Psoas muscle (tissue), 8 donors: ENCODE measurements around the gene NAA16. TPM values are rescaled to one million over a fixed set of nuclear protein-coding genes. Genes with fewer than 3 reads are reported as not detected.
A peak's percentile ranks its signal among the peaks of the same experiment; 100 is the strongest.

Source experiments
- ATAC-seq, 4 donors: fragments of 200-7000 bp; cut with Tn5 transposase; one replicate each; pipeline ENCODE4 v1.9.1; 2020; ENCODE audit warnings: moderate library complexity in 3 of 4, mild to moderate bottlenecking in 2 of 4
- DNase-seq, 2 donors: peaks; one replicate each; pipeline ENCODE4 v3.0.0-alpha.2; 2020
- H3K27ac ChIP-seq: fragments of 200-600 bp; one replicate; pipeline ENCODE4 v1.8.0; 2022
- H3K27me3 ChIP-seq, 3 donors: fragments of 200-600 bp in 1 of 3; one replicate each; pipeline versions ENCODE4 v1.6.1 to v1.8.0; 2013 to 2022; ENCODE audit warnings: low read length in 2 of 3, mild to moderate bottlenecking in 2 of 3, moderate library complexity in 1 of 3; ENCODE audit not compliant: insufficient read depth in 3 of 3
- H3K36me3 ChIP-seq, 2 donors: fragments of 200-600 bp in 1 of 2; one replicate each; pipeline versions ENCODE4 v1.6.1 to v1.8.0; 2013 to 2022; ENCODE audit warnings: low read depth in 1 of 2, mild to moderate bottlenecking in 1 of 2, moderate library complexity in 1 of 2; ENCODE audit not compliant: insufficient read depth in 1 of 2
- H3K4me1 ChIP-seq: fragments of 200-600 bp; one replicate; pipeline ENCODE4 v1.8.0; 2022
- H3K4me3 ChIP-seq: fragments of 200-600 bp; one replicate; pipeline ENCODE4 v1.8.0; 2022; ENCODE audit warnings: mild to moderate bottlenecking
- H3K9me3 ChIP-seq: fragments of 200-600 bp; one replicate; pipeline ENCODE4 v1.8.0; 2022
- WGBS, 3 donors: extraction: QIAGEN DNeasy Blood & Tissue Kit; methylation state at CpG; one replicate each; pipeline versions ENCODE4 v1.1.6 to v1.1.7; 2013; 5-methylcytosine and 5-hydroxymethylcytosine counted together
- intact Hi-C, 2 donors: fragments of 100-400 bp; cut with DNase I; formaldehyde crosslinking; loops; one replicate each; pipeline versions ENCODE4 v1.11.0 to v1.14.2; 2022
- long read RNA-seq, 2 donors: library from polyadenylated mRNA; unstranded; transcript quantifications; one replicate each; pipeline ENCODE4 v2.0.0, GENCODE V29; 2021
- polyA plus RNA-seq, 3 donors: library from polyadenylated mRNA; stranded (reverse); fragments of 200-250 nt; gene quantifications; one replicate each; pipeline ENCODE4 v1.2.3, GENCODE V29; 2013
- total RNA-seq, 4 donors: library from RNA; stranded (reverse); fragmentation: NEBNext Ultra II Directional in 2 of 4; extraction: Animal tissue kit (Norgen Biotek cat#: 25700) in 2 of 4; gene quantifications; one replicate each; pipeline versions ENCODE4 v1.2.1 to v1.2.4, GENCODE V29; 2021 to 2023
- TF ChIP-seq, protein P1 (sequence below): fragments of 200-600 bp; IDR thresholded peaks from one replicate; pipeline ENCODE4 v1.8.0; 2022; ENCODE audit warnings: antibody characterized with exemption
- donor health status: healthy with polysubstance abuse.
- donor health status: DM: no; HTN: no; CAD: no; lungs with moderate emphysema.
- donor health status: Bipolar disorder and iron deficiency.
- donor health status: healthy.
- donor health status: DM: yes; HTN: yes; CAD: no.
- donor health status: DM: no; HTN: no; CAD: no.
- donor health status: DM: no; HTN: no; CAD: no.
- donor health status: DM: yes; HTN: yes; CAD: no.

Gene NAA16
- total RNA-seq (10 to 100 TPM in 1 of 4 donors, 1 to 10 TPM in 3; 6.8 to 22.3 (median 8.3) TPM), polyA plus RNA-seq (10 to 100 TPM in 1 of 3 donors, 1 to 10 TPM in 2; 3.5 to 12.2 (median 8.1) TPM)
- long read RNA-seq, donor 1, partial matches to known transcripts = 2 of 5 reads
- long read RNA-seq, donor 1, other reads (novel, unspliced or antisense) = 2 of 5 reads
- long read RNA-seq, donor 2, full-length matches to known transcripts = 3 of 20 reads
- long read RNA-seq, donor 2, partial matches to known transcripts = 4 of 20 reads
- long read RNA-seq, donor 2, other reads (novel, unspliced or antisense) = 13 of 20 reads

DNA sequence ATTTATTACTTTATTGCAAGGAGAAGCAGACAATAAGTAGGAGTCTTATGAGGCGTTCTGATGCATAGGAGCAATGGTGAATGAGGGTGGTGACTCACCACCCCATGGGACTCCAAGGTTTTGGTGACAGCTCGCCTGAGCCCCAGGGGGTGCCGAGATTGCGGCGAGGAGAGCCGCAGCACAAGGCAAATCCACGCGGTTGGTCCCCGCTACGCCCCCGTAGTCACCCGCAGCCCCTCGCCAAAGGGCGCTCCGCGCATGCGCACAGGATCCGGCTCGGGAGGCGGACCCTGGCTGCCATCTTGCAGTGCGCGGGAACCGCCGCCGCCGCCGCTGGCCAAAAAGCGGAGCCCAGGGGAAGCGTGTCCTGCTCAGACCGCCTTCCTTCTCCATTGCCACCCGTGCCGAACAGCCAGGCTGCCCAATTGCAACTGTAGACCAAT is at the start of gene NAA16:
NAA16 (plus strand) TSS at position 305 of the 443 bp plus-strand sequence. CDS start 262 bp downstream, outside the sequence.
- Histone ChIP-seq H3K27ac (peak within 1 kb of the TSS; percentile 94), H3K4me1 (peaks cover 31% of the 10 kb centered on the region), H3K4me3 (peak within 1 kb of the TSS; percentile 98), H3K27me3 (no peaks in the 10 kb centered on the region), H3K9me3 (no peaks in the 10 kb centered on the region), H3K36me3 (no peaks in the 10 kb centered on the region)
- intact Hi-C loops = loop anchor here in 1 of 2 donors (5.0 kb wide), 1 partner anchor 119 kb away; the partner anchor contains the start of gene KBTBD7
- DNase-seq = peak; percentile 94 to 97
- peak; percentile 93 to 97 (median 94) for ATAC-seq
- TF ChIP-seq, protein P1, sequence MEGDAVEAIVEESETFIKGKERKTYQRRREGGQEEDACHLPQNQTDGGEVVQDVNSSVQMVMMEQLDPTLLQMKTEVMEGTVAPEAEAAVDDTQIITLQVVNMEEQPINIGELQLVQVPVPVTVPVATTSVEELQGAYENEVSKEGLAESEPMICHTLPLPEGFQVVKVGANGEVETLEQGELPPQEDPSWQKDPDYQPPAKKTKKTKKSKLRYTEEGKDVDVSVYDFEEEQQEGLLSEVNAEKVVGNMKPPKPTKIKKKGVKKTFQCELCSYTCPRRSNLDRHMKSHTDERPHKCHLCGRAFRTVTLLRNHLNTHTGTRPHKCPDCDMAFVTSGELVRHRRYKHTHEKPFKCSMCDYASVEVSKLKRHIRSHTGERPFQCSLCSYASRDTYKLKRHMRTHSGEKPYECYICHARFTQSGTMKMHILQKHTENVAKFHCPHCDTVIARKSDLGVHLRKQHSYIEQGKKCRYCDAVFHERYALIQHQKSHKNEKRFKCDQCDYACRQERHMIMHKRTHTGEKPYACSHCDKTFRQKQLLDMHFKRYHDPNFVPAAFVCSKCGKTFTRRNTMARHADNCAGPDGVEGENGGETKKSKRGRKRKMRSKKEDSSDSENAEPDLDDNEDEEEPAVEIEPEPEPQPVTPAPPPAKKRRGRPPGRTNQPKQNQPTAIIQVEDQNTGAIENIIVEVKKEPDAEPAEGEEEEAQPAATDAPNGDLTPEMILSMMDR = no peak
- WGBS, 3 donors = 0% methylated on average over 30 to 32 of the region's 32 CpGs

DNA sequence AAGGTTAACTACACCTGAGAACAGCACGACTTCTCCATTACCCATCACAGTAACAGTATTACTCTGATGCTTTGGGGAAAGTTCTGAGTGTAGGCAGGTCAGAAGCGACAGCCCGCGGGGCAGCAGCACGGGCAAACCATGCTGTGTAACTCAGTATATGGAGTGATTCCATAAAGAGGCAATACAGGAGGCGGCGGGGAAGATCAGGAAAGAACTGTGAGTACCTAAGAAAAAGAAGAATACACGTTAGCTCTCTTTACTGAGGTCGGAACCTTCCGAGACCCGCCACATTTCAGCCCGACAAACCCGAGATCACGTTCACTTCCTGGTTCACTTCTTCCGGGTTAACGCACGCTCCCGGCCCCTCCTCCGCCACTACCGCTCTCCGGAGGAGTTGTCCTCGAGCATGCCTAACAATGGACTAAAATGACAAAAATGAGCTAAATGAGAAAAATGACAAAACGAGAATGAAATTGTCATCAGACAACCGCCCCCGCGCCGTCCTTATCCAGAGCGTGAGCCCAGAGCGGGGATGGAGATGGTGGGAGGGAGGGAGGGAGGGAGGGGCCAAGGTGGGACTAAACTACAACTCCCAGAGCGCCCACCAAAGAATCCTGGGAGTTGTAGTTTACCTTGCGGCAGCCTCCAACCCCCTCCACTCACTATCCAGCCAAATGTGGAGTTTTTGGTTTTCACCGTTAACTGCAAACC is 47.7 kb upstream of the NAA16 start, which contains the start of gene MTRF1:
MTRF1 (minus strand) TSS at position 316 of the 711 bp plus-strand sequence. CDS start 2,669 bp downstream, outside the sequence.
- no peaks in the 10 kb centered on the region for H3K4me1 ChIP-seq
- TF ChIP-seq, protein P1 = no peak
- H3K9me3 ChIP-seq = no peaks in the 10 kb centered on the region
- H3K27me3 ChIP-seq = no peaks in the 10 kb centered on the region
- DNase-seq (peak; percentile 78 to 88), ATAC-seq (peak; percentile 93 to 99 (median 96))
- H3K27ac ChIP-seq = peak within 1 kb of the TSS; percentile 80
- intact Hi-C loops = no loop called here
- peaks cover 0 to 37% of the 10 kb centered on the region in 2 donors for H3K36me3 ChIP-seq
- WGBS, 3 donors = 0 to 1% (median 0%) methylated on average over 31 to 32 of the region's 32 CpGs
- peak within 1 kb of the TSS; percentile 75 for H3K4me3 ChIP-seq

DNA sequence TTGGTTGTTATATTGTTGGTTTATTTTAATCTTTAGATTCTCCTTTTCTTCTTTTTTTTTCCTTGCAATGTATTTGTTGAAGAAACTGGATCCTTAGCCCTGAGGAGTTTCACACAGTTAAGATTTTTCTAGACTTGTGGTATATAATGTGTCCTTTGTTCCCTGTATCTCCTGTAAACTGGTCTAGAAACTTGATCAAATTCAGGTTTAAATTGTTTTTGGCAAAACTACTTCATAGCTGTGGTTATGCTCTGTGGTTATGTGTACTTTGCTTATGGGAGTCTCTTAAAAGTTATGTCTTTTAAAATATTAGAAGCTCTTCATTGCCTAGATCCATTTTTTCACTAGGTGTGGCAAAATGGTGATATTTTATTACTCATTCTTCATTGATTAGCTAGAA is 44.0 kb upstream of the NAA16 start:
- no peak overlapping the region for H3K4me3 ChIP-seq
- intact Hi-C loops = loop anchor here in 1 of 2 donors (5.0 kb wide), 1 partner anchor 40 kb away; no protein-coding TSS in a partner anchor
- ATAC-seq (no peak), DNase-seq (no peak)
- TF ChIP-seq, protein P1 = no peak
- no peak overlapping the region for H3K27ac ChIP-seq
- peaks cover 0 to 1% of the 10 kb centered on the region in 2 donors for H3K36me3 ChIP-seq
- H3K9me3 ChIP-seq = no peaks in the 10 kb centered on the region
- H3K4me1 ChIP-seq = no peaks in the 10 kb centered on the region
- no peaks in the 10 kb centered on the region for H3K27me3 ChIP-seq

DNA sequence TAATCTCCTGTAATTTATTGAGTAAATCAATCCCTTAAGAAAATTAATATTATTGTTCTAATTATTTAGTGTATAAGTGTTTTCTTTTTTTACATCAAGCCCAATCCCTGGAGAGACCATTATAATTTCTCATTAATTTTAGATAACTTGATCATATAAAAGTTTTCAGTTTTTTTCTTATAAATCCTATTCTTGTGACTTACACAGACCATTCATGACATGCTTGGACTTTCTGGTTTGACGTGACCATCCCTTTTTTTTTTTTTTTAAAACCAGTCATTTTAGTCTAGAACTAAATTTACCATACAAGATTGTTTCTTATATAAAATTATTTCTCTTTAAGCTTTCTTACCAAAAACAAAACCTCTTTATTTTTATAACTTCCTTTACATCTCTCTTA is 42.3 kb upstream of the NAA16 start:
- WGBS, 3 donors = 7 to 12% (median 8%) methylated on average over 1 of the region's 1 CpG
- TF ChIP-seq, protein P1 = no peak
- Histone ChIP-seq H3K27ac (no peak overlapping the region), H3K27me3 (no peaks in the 10 kb centered on the region), H3K4me3 (no peak overlapping the region), H3K9me3 (no peaks in the 10 kb centered on the region), H3K36me3 (no peaks in the 10 kb centered on the region), H3K4me1 (no peaks in the 10 kb centered on the region)
- intact Hi-C loops = loop anchor here in 1 of 2 donors (5.0 kb wide), 1 partner anchor 39 kb away; no protein-coding TSS in a partner anchor
- ATAC-seq (no peak), DNase-seq (no peak)
